Neuronal stem cell (in vitro differentiated cells): ENCODE data around the gene TSPAN17.
A peak's percentile ranks its signal among the peaks of the same experiment; 100 is the strongest.

Experiments used
- DNase-seq: peaks from one replicate; pipeline ENCODE4 v3.0.0-alpha.2; 2013; ENCODE audit warnings: low spot score
- H2AFZ ChIP-seq: one replicate; pipeline ENCODE4 v1.6.1; 2013; ENCODE audit warnings: mild to moderate bottlenecking, low read length, inconsistent platforms
- H2AK5ac ChIP-seq: 2 replicates; pipeline ENCODE4 v1.6.1; 2013; ENCODE audit warnings: low read depth, mild to moderate bottlenecking, inconsistent platforms, low read length, moderate library complexity, mixed read lengths
- H2BK120ac ChIP-seq: 2 replicates; pipeline ENCODE4 v1.6.1; 2013; ENCODE audit warnings: low read depth, mild to moderate bottlenecking, inconsistent platforms, low read length, moderate library complexity, mixed read lengths
- H2BK12ac ChIP-seq: one replicate; pipeline ENCODE4 v1.6.1; 2013; ENCODE audit warnings: low read length, inconsistent platforms
- H2BK15ac ChIP-seq: 2 replicates; pipeline ENCODE4 v1.6.1; 2013; ENCODE audit warnings: mild to moderate bottlenecking, low read length, inconsistent platforms, mixed read lengths
- H2BK5ac ChIP-seq: one replicate; pipeline ENCODE4 v1.6.1; 2013; ENCODE audit warnings: inconsistent platforms, mild to moderate bottlenecking, low read length, moderate library complexity
- H3K14ac ChIP-seq: one replicate; pipeline ENCODE4 v1.6.1; 2013; ENCODE audit warnings: low read length, inconsistent platforms
- H3K18ac ChIP-seq: 2 replicates; pipeline ENCODE4 v1.6.1; 2013; ENCODE audit warnings: low read length, inconsistent platforms
- H3K23ac ChIP-seq: 2 replicates; pipeline ENCODE4 v1.6.1; 2013; ENCODE audit warnings: low read depth, mild to moderate bottlenecking, mixed read lengths, low read length, inconsistent platforms; ENCODE audit not compliant: poor library complexity
- H3K27ac ChIP-seq: replicated peaks from 3 replicates; pipeline ENCODE4 v1.5.1; 2013; ENCODE audit warnings: low read length, inconsistent platforms
- H3K27me3 ChIP-seq, 3 experiments: 2 replicates each; pipeline ENCODE4 v1.6.1; 2013; ENCODE audit warnings: low read length in 3 of 3, mild to moderate bottlenecking in 2 of 3, inconsistent platforms in 1 of 3, low read depth in 1 of 3, mixed read lengths in 1 of 3, moderate library complexity in 1 of 3; ENCODE audit not compliant: control insufficient read depth in 3 of 3, insufficient read depth in 3 of 3
- H3K36me3 ChIP-seq, 2 donors: replicated peaks in 1 of 2; 2 replicates each; pipeline ENCODE4 v1.6.1; 2013; ENCODE audit warnings: low read length in 2 of 2; ENCODE audit not compliant: control insufficient read depth in 2 of 2, insufficient read depth in 2 of 2
- H3K4ac ChIP-seq: 2 replicates; pipeline ENCODE4 v1.6.1; 2013; ENCODE audit warnings: inconsistent platforms, mild to moderate bottlenecking, low read length, moderate library complexity
- H3K4me1 ChIP-seq, 2 donors: 1 replicate in 1 of 2; 2 replicates in 1 of 2; pipeline ENCODE4 v1.6.1; 2013; ENCODE audit warnings: low read length in 2 of 2, low read depth in 1 of 2; ENCODE audit not compliant: control insufficient read depth in 2 of 2, insufficient read depth in 1 of 2
- H3K4me2 ChIP-seq: one replicate; pipeline ENCODE4 v1.6.1; 2013; ENCODE audit warnings: mild to moderate bottlenecking, low read length, inconsistent platforms; ENCODE audit not compliant: insufficient read depth, poor library complexity, severe bottlenecking
- H3K4me3 ChIP-seq, 2 donors: 2 replicates each; pipeline ENCODE4 v1.5.1; 2013; ENCODE audit warnings: low read length in 2 of 2, mild to moderate bottlenecking in 2 of 2, inconsistent platforms in 1 of 2, moderate library complexity in 1 of 2
- H3K79me1 ChIP-seq: one replicate; pipeline ENCODE4 v1.6.1; 2013; ENCODE audit warnings: low read depth, mild to moderate bottlenecking, inconsistent platforms, low read length, moderate library complexity
- H3K9ac ChIP-seq: one replicate; pipeline ENCODE4 v1.6.1; 2013; ENCODE audit warnings: mild to moderate bottlenecking, low read depth, low read length, inconsistent platforms; ENCODE audit not compliant: poor library complexity
- H3K9me3 ChIP-seq, 2 donors: replicated peaks in 1 of 2; 2 replicates each; pipeline versions ENCODE3 to v1.6.1; 2013; ENCODE audit warnings: low read length in 2 of 2, mild to moderate bottlenecking in 2 of 2, inconsistent platforms in 1 of 2, low read depth in 1 of 2, mixed read lengths in 1 of 2, moderate library complexity in 1 of 2; ENCODE audit not compliant: control insufficient read depth in 2 of 2, insufficient read depth in 1 of 2
- H4K8ac ChIP-seq: one replicate; pipeline ENCODE4 v1.6.1; 2013; ENCODE audit warnings: low read depth, mild to moderate bottlenecking, inconsistent platforms, low read length, moderate library complexity
- H4K91ac ChIP-seq: one replicate; pipeline ENCODE4 v1.6.1; 2013; ENCODE audit warnings: low read length, low read depth, mild to moderate bottlenecking, inconsistent platforms; ENCODE audit not compliant: poor library complexity
- WGBS, 2 donors: extraction: QIAGEN DNeasy Blood & Tissue Kit; methylation state at CpG; one replicate each; pipeline ENCODE4 v1.1.7; 2013; ENCODE audit warnings: missing lambda C conversion rate in 2 of 2, mixed read lengths in 1 of 2; ENCODE audit not compliant: insufficient read length in 2 of 2, insufficient replicate concordance in 1 of 2; ENCODE audit errors: extremely low coverage in 2 of 2; 5-methylcytosine and 5-hydroxymethylcytosine counted together

TSPAN17 gene

GRCh38 chr5:176673651-176674583 is 26.6 kb downstream of the TSPAN17 start:
- H3K4me1 ChIP-seq: peaks cover 0 to 9% of the 10 kb centered on the region in 2 donors
- no peak overlapping the region for H2BK15ac ChIP-seq
- peaks cover 0 to 48% (median 6%) of the 10 kb centered on the region in 3 experiments for H3K27me3 ChIP-seq
- H3K9me3 ChIP-seq: no peaks in the 10 kb centered on the region
- DNase-seq: no peak
- peak overlapping the region; percentile 27 for H3K14ac ChIP-seq
- no peak overlapping the region for H2BK120ac ChIP-seq
- WGBS, 2 donors: no CpG with 5 or more reads among the region's 18 CpGs
- no peak overlapping the region for H3K23ac ChIP-seq
- peak overlapping the region; percentile 77 for H2AK5ac ChIP-seq
- H4K8ac ChIP-seq: no peak overlapping the region
- no peak overlapping the region for H3K27ac ChIP-seq
- H4K91ac ChIP-seq: no peak overlapping the region
- no peak overlapping the region for H3K18ac ChIP-seq
- H3K79me1 ChIP-seq: no peaks in the 10 kb centered on the region
- H3K9ac ChIP-seq: no peak overlapping the region
- H3K36me3 ChIP-seq: no peaks in the 10 kb centered on the region
- no peak overlapping the region for H2BK12ac ChIP-seq
- no peak overlapping the region for H3K4me3 ChIP-seq
- no peak overlapping the region for H3K4me2 ChIP-seq
- no peak overlapping the region for H2BK5ac ChIP-seq
- H2AFZ ChIP-seq: no peak overlapping the region
- H3K4ac ChIP-seq: no peak overlapping the region

DNA sequence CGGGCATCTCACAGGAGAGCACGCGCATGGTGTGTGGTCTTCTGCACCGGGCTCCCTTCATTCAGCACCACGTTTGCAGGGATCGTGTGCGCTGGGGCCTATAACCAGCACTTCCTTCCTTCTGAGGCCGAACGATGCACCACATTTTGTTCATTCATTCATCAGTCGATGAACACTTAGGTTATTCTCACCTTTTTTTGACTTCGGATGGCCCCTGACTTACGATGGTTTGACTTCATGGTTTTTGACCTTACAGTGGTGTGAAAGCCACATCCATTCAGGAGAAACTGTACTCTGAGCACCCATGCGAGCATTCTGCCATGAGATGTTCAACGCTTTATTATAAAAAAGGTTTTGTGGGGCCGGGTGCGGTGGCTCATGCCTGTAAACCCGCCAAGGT is 27.5 kb downstream of the TSPAN17 start:
- H2BK120ac ChIP-seq: no peak overlapping the region
- H2BK15ac ChIP-seq: no peak overlapping the region
- H4K91ac ChIP-seq: no peak overlapping the region
- no peaks in the 10 kb centered on the region for H3K79me1 ChIP-seq
- no peak overlapping the region for H3K14ac ChIP-seq
- peaks cover 0 to 52% (median 12%) of the 10 kb centered on the region in 3 experiments for H3K27me3 ChIP-seq
- H2BK5ac ChIP-seq: no peak overlapping the region
- no peak overlapping the region for H3K27ac ChIP-seq
- H3K4me3 ChIP-seq: no peak overlapping the region
- no peak overlapping the region for H3K18ac ChIP-seq
- H4K8ac ChIP-seq: no peak overlapping the region
- H3K23ac ChIP-seq: no peak overlapping the region
- H3K4me2 ChIP-seq: no peak overlapping the region
- no peaks in the 10 kb centered on the region for H3K9me3 ChIP-seq
- H2AK5ac ChIP-seq: no peak overlapping the region
- no CpG with 5 or more reads among the region's 17 CpGs for WGBS, 2 donors
- no peak overlapping the region for H2BK12ac ChIP-seq
- H2AFZ ChIP-seq: no peak overlapping the region
- no peak overlapping the region for H3K4ac ChIP-seq
- H3K9ac ChIP-seq: no peak overlapping the region
- no peak for DNase-seq
- H3K4me1 ChIP-seq: peaks cover 0 to 9% of the 10 kb centered on the region in 2 donors
- no peaks in the 10 kb centered on the region for H3K36me3 ChIP-seq

GRCh38 chr5:176675676-176676360 is 28.5 kb downstream of the TSPAN17 start:
- no peak for DNase-seq
- no peak overlapping the region for H2BK5ac ChIP-seq
- H4K91ac ChIP-seq: no peak overlapping the region
- no peak overlapping the region for H3K14ac ChIP-seq
- no peak overlapping the region for H3K23ac ChIP-seq
- peaks cover 0 to 51% (median 22%) of the 10 kb centered on the region in 3 experiments for H3K27me3 ChIP-seq
- no peak overlapping the region for H2BK15ac ChIP-seq
- H3K4ac ChIP-seq: no peak overlapping the region
- H3K9ac ChIP-seq: no peak overlapping the region
- H2BK12ac ChIP-seq: no peak overlapping the region
- H2AFZ ChIP-seq: no peak overlapping the region
- no CpG with 5 or more reads among the region's 19 CpGs for WGBS, 2 donors
- H3K9me3 ChIP-seq: no peaks in the 10 kb centered on the region
- H3K4me1 ChIP-seq: peaks cover 0 to 6% of the 10 kb centered on the region in 2 donors
- H3K79me1 ChIP-seq: no peaks in the 10 kb centered on the region
- H3K36me3 ChIP-seq: no peaks in the 10 kb centered on the region
- peak overlapping the region; percentile 6 for H3K18ac ChIP-seq
- H2AK5ac ChIP-seq: no peak overlapping the region
- no peak overlapping the region for H3K4me3 ChIP-seq
- no peak overlapping the region for H2BK120ac ChIP-seq
- no peak overlapping the region for H3K27ac ChIP-seq
- H3K4me2 ChIP-seq: no peak overlapping the region
- H4K8ac ChIP-seq: no peak overlapping the region

- no peak overlapping the region for H2BK5ac ChIP-seq
- peaks cover 0 to 50% (median 24%) of the 10 kb centered on the region in 3 experiments for H3K27me3 ChIP-seq
- no peak overlapping the region for H3K27ac ChIP-seq
- no peak overlapping the region for H3K23ac ChIP-seq
- no peak overlapping the region for H3K14ac ChIP-seq
- no peak overlapping the region for H2AK5ac ChIP-seq
- H3K4me1 ChIP-seq: peaks cover 0 to 6% of the 10 kb centered on the region in 2 donors
- H3K18ac ChIP-seq: peak overlapping the region; percentile 6
- H4K8ac ChIP-seq: no peak overlapping the region
- H3K4ac ChIP-seq: no peak overlapping the region
- no CpG with 5 or more reads among the region's 10 CpGs for WGBS, 2 donors
- H2BK120ac ChIP-seq: no peak overlapping the region
- no peak overlapping the region for H4K91ac ChIP-seq
- no peak overlapping the region for H3K4me2 ChIP-seq
- H2AFZ ChIP-seq: no peak overlapping the region
- H3K4me3 ChIP-seq: no peak overlapping the region
- DNase-seq: no peak
- no peak overlapping the region for H2BK12ac ChIP-seq
- no peak overlapping the region for H3K9ac ChIP-seq
- H3K9me3 ChIP-seq: no peaks in the 10 kb centered on the region
- H3K79me1 ChIP-seq: no peaks in the 10 kb centered on the region
- H3K36me3 ChIP-seq: no peaks in the 10 kb centered on the region
- H2BK15ac ChIP-seq: no peak overlapping the region
Measured at GRCh38 chr5:176676361-176676824, 29.1 kb downstream of the TSPAN17 start.
